ENCODE data around the gene SUFU. TPM values are rescaled to one million over a fixed set of nuclear protein-coding genes. Genes with fewer than 3 reads are reported as not detected.

Gene SUFU
- total RNA-seq, 1 donor from 2014 or later: 12.5 TPM

GRCh38 chr10:102579328-102579727 is 75.6 kb downstream of the SUFU start:
- no peaks in the 10 kb centered on the region for H3K27me3 ChIP-seq
- DNase-seq (ENCODE audit: extremely low spot score in 2 of 2): no peak
- no peak overlapping the region for H3K27ac ChIP-seq
- H3K36me3 ChIP-seq: no peaks in the 10 kb centered on the region
- no peaks in the 10 kb centered on the region for H3K9me3 ChIP-seq
- H3K4me1 ChIP-seq: peaks cover 25% of the 10 kb centered on the region
- intact Hi-C loops (cut with DNase I): no loop called here
- H3K4me3 ChIP-seq: peak overlapping the region in 1 of 2 donors; percentile 12
- TF ChIP-seq POLR2A (IDR thresholded peaks at IDR 0.05) (no peak), POLR2AphosphoS5 (IDR thresholded peaks at IDR 0.05; ENCODE audit: insufficient read depth in 1 of 2, low read depth in 1 of 2) (no peak), CTCF (IDR thresholded peaks at IDR 0.05) (no peak)

DNA sequence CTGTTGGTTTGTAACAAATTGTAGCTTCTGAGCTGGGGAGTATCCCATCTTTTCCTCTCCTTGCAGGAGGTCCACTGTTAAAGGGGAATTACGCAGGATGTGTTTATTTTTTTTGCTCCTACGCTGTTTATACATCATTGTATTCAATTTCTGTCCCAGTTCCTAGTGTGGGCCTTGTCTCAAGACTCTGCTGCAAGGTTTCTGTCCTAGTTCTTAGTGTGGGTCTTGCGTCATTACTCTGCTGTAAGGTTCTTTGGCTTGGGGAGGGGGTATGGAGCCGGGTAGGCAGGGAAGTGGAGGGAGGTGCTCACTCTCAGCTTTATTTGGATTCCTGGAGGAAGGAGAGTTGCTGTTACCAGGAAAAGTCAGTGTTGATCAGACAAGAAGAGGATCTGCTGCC is 76.5 kb downstream of the SUFU start:
- no peak for DNase-seq (ENCODE audit: extremely low spot score in 2 of 2)
- TF ChIP-seq CTCF (IDR thresholded peaks at IDR 0.05) (no peak), POLR2A (IDR thresholded peaks at IDR 0.05) (no peak), POLR2AphosphoS5 (IDR thresholded peaks at IDR 0.05; ENCODE audit: insufficient read depth in 1 of 2, low read depth in 1 of 2) (no peak)
- H3K4me1 ChIP-seq: peaks cover 25% of the 10 kb centered on the region
- intact Hi-C loops (cut with DNase I): loop anchor here (5.0 to 10.0 kb wide), 2 partner anchors 78 to 185 kb away; partner anchors contain the start of genes ACTR1A, NFKB2 and SUFU
- no peak overlapping the region for H3K27ac ChIP-seq
- H3K36me3 ChIP-seq: no peaks in the 10 kb centered on the region
- no peaks in the 10 kb centered on the region for H3K9me3 ChIP-seq
- H3K4me3 ChIP-seq: no peak overlapping the region
- H3K27me3 ChIP-seq: no peaks in the 10 kb centered on the region

GRCh38 chr10:102581401-102581800 is 77.6 kb downstream of the SUFU start:
- H3K27ac ChIP-seq: no peak overlapping the region

GRCh38 chr10:102581981-102582580 is 78.3 kb downstream of the SUFU start:
- TF ChIP-seq POLR2A (IDR thresholded peaks at IDR 0.05) (no peak), POLR2AphosphoS5 (IDR thresholded peaks at IDR 0.05; ENCODE audit: insufficient read depth in 1 of 2, low read depth in 1 of 2) (no peak), CTCF (IDR thresholded peaks at IDR 0.05) (no peak)
- intact Hi-C loops (cut with DNase I): loop anchor here (5.0 to 10.0 kb wide), 2 partner anchors 80 to 187 kb away; partner anchors contain the start of genes ACTR1A, NFKB2 and SUFU
- H3K27ac ChIP-seq: no peak overlapping the region

More at GRCh38 chr10:102581401-102581800, 77.6 kb downstream of the SUFU start:
- DNase-seq (ENCODE audit: extremely low spot score in 2 of 2): no peak
- Histone ChIP-seq H3K36me3 (no peaks in the 10 kb centered on the region), H3K9me3 (no peaks in the 10 kb centered on the region), H3K27me3 (no peaks in the 10 kb centered on the region), H3K4me1 (peaks cover 25% of the 10 kb centered on the region), H3K4me3 (no peak overlapping the region)
- intact Hi-C loops (cut with DNase I): loop anchor here (5.0 to 10.0 kb wide), 2 partner anchors 79 to 187 kb away; partner anchors contain the start of genes ACTR1A, NFKB2 and SUFU
- TF ChIP-seq CTCF (IDR thresholded peaks at IDR 0.05) (no peak), POLR2AphosphoS5 (IDR thresholded peaks at IDR 0.05; ENCODE audit: insufficient read depth in 1 of 2, low read depth in 1 of 2) (no peak), POLR2A (IDR thresholded peaks at IDR 0.05) (no peak)

More at GRCh38 chr10:102581981-102582580, 78.3 kb downstream of the SUFU start:
- Histone ChIP-seq H3K27me3 (no peaks in the 10 kb centered on the region), H3K36me3 (no peaks in the 10 kb centered on the region), H3K4me1 (peaks cover 25% of the 10 kb centered on the region), H3K4me3 (no peak overlapping the region), H3K9me3 (no peaks in the 10 kb centered on the region)
- no peak for DNase-seq (ENCODE audit: extremely low spot score in 2 of 2)

All from vagina (tissue), 2 donors.